GM18499 (cell line): ENCODE measurements around the gene ZDHHC14.

Source experiments
- ATAC-seq: cut with Tn5 transposase; IDR thresholded peaks from one replicate; pipeline ENCODE4 v1.9.1; 2021; ENCODE audit warnings: moderate number of reproducible peaks; ENCODE audit not compliant: insufficient read depth, unreplicated experiment

ZDHHC14 gene

GRCh38 chr6:157607317-157608109 is 226.5 kb downstream of the ZDHHC14 start:
- no peak for ATAC-seq

- no peak for ATAC-seq
Observed at GRCh38 chr6:157608221-157609075, 227.5 kb downstream of the ZDHHC14 start.

- no peak for ATAC-seq
Observed at GRCh38 chr6:157609117-157609516, 228.1 kb downstream of the ZDHHC14 start.

GRCh38 chr6:157609556-157609955 is 228.6 kb downstream of the ZDHHC14 start:
- ATAC-seq: no peak

- no peak for ATAC-seq
Observed at GRCh38 chr6:157610451-157610999, 229.5 kb downstream of the ZDHHC14 start.

GRCh38 chr6:157611406-157611805 is 230.4 kb downstream of the ZDHHC14 start:
- no peak for ATAC-seq

GRCh38 chr6:157613011-157613522 is 232.1 kb downstream of the ZDHHC14 start:
- no peak for ATAC-seq

GRCh38 chr6:157614026-157614568 is 233.1 kb downstream of the ZDHHC14 start:
- no peak for ATAC-seq

GRCh38 chr6:157615420-157615769 is 234.4 kb downstream of the ZDHHC14 start:
- ATAC-seq: no peak

- ATAC-seq: no peak
Observed at GRCh38 chr6:157615951-157616350, 235.0 kb downstream of the ZDHHC14 start.

- ATAC-seq: no peak
Observed at GRCh38 chr6:157620944-157621343, 240.0 kb downstream of the ZDHHC14 start.

GRCh38 chr6:157621406-157621805 is 240.4 kb downstream of the ZDHHC14 start:
- ATAC-seq: no peak

GRCh38 chr6:157622427-157622826 is 241.4 kb downstream of the ZDHHC14 start:
- ATAC-seq: no peak

- ATAC-seq: no peak
Observed at GRCh38 chr6:157625111-157625510, 244.1 kb downstream of the ZDHHC14 start.

GRCh38 chr6:157625764-157626163 is 244.8 kb downstream of the ZDHHC14 start:
- ATAC-seq: no peak

- ATAC-seq: no peak
Observed at GRCh38 chr6:157627195-157627966, 246.4 kb downstream of the ZDHHC14 start.

GRCh38 chr6:157628463-157628862 is 247.5 kb downstream of the ZDHHC14 start:
- ATAC-seq: no peak

- no peak for ATAC-seq
Observed at GRCh38 chr6:157629220-157629619, 248.2 kb downstream of the ZDHHC14 start.

GRCh38 chr6:157630463-157631080 is 249.6 kb downstream of the ZDHHC14 start:
- no peak for ATAC-seq

GRCh38 chr6:157631412-157631811 is 250.4 kb downstream of the ZDHHC14 start:
- no peak for ATAC-seq
